ENCODE data around the gene TPH2. TPM values are rescaled to one million over a fixed set of nuclear protein-coding genes. Genes with fewer than 3 reads are reported as not detected.

Gene TPH2
- polyA plus RNA-seq, 3 donors, result not detected

DNA sequence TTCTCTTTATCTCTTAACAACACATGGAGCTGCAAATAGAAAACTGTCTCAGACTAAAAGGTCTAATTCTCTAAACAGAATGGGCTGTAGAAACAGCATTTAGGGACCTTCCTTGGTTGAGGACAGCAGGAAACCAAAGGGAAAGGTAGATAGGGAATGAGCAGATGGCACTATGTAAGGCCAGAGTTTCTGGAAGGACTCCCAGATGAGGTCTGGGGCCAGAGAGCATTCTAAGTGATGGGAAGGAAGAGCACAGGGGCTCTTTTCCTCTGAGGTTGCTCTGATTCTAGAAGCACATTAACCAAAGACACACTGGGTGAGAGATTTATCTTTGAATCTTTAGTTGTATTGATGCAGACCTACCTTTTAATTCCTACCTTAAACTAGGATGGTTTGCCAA, 79.4 kb downstream of the TPH2 start:
- Mint-ChIP-seq H3K9me3 (peaks cover 0 to 2% (median 0%) of the 10 kb centered on the region in 7 donors), H3K27me3 (ENCODE audit: low read depth in 3 of 3) (peaks cover 0 to 6% (median 5%) of the 10 kb centered on the region in 3 donors), H3K36me3 (no peaks in the 10 kb centered on the region), H3K4me1 (peaks cover 7% of the 10 kb centered on the region), H3K4me3 (no peak overlapping the region), H3K27ac (no peak overlapping the region)
- intact Hi-C loops (cut with micrococcal nuclease), result no loop called here
- H3K79me2 ChIP-seq (ENCODE audit: insufficient read depth, low read length), result no peaks in the 10 kb centered on the region
- no peaks in the 10 kb centered on the region for H3K36me3 ChIP-seq (replicated peaks in 1 of 2; ENCODE audit: control insufficient read depth in 1 of 2, insufficient read depth in 2 of 2, low read length in 2 of 2)
- H3K4me1 ChIP-seq (ENCODE audit: control insufficient read depth in 1 of 2, insufficient read depth in 2 of 2, low read length in 2 of 2), result peaks cover 5 to 8% of the 10 kb centered on the region in 2 donors
- H2AFZ ChIP-seq (ENCODE audit: insufficient read depth, low read depth, low read length, poor library complexity, severe bottlenecking), result no peak overlapping the region
- TF ChIP-seq, protein P1, sequence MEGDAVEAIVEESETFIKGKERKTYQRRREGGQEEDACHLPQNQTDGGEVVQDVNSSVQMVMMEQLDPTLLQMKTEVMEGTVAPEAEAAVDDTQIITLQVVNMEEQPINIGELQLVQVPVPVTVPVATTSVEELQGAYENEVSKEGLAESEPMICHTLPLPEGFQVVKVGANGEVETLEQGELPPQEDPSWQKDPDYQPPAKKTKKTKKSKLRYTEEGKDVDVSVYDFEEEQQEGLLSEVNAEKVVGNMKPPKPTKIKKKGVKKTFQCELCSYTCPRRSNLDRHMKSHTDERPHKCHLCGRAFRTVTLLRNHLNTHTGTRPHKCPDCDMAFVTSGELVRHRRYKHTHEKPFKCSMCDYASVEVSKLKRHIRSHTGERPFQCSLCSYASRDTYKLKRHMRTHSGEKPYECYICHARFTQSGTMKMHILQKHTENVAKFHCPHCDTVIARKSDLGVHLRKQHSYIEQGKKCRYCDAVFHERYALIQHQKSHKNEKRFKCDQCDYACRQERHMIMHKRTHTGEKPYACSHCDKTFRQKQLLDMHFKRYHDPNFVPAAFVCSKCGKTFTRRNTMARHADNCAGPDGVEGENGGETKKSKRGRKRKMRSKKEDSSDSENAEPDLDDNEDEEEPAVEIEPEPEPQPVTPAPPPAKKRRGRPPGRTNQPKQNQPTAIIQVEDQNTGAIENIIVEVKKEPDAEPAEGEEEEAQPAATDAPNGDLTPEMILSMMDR (IDR thresholded peaks at IDR 0.05), result no peak
- H3K9ac ChIP-seq (ENCODE audit: insufficient read depth, low read length, poor library complexity, severe bottlenecking), result no peak overlapping the region
- no peak for DNase-seq
- no peak overlapping the region for H3K4me3 ChIP-seq (replicated peaks in 1 of 3; ENCODE audit: low read depth in 2 of 3, low read length in 3 of 3)
- peaks cover 0 to 5% of the 10 kb centered on the region in 2 donors for H3K27me3 ChIP-seq (ENCODE audit: control insufficient read depth in 2 of 2, insufficient read depth in 2 of 2, low read length in 2 of 2)
- no peak overlapping the region for H3K4me2 ChIP-seq (replicated peaks; ENCODE audit: extremely low read depth, low read length, poor library complexity, severe bottlenecking)
- no peak overlapping the region for H3K27ac ChIP-seq (ENCODE audit: low read depth in 1 of 2, low read length in 2 of 2)
- H3K9me3 ChIP-seq (replicated peaks in 1 of 2; ENCODE audit: control insufficient read depth in 1 of 2, insufficient read depth in 1 of 2, low read length in 2 of 2), result no peaks in the 10 kb centered on the region
- H4K20me1 ChIP-seq (ENCODE audit: insufficient read depth, low read length), result no peaks in the 10 kb centered on the region

DNA sequence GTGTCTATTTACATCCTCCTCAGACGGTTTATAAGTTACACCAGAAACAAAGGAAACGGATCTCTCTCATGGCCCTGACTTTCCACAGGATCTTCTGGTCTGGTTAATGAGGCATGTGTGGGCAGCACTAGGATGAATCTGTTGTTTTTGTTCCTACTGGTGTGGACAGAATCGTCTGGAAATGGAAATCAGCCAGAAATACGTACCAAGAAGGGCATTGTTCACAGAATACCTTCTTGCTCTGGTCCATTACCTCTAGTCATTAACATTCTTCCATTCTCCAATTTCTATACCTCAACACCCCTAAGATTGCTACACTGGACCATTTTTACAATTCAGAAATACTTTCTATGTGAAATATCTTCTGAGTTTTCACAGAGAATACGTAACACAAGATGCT, 86.0 kb downstream of the TPH2 start:
- H2AFZ ChIP-seq (ENCODE audit: insufficient read depth, low read depth, low read length, poor library complexity, severe bottlenecking), result no peak overlapping the region

More for the DNA sequence above, 86.0 kb downstream of the TPH2 start:
- H3K9ac ChIP-seq (ENCODE audit: insufficient read depth, low read length, poor library complexity, severe bottlenecking), result no peak overlapping the region
- DNase-seq, result no peak
- WGBS (ENCODE audit: insufficient coverage), result 81% methylated on average over 3 of the region's 5 CpGs
- H3K27ac ChIP-seq (ENCODE audit: low read depth in 1 of 2, low read length in 2 of 2), result no peak overlapping the region
- H3K27me3 ChIP-seq (ENCODE audit: control insufficient read depth in 2 of 2, insufficient read depth in 2 of 2, low read length in 2 of 2), result no peaks in the 10 kb centered on the region
- no peaks in the 10 kb centered on the region for H3K79me2 ChIP-seq (ENCODE audit: insufficient read depth, low read length)
- H3K4me1 Mint-ChIP-seq, result no peaks in the 10 kb centered on the region
- H3K4me2 ChIP-seq (replicated peaks; ENCODE audit: extremely low read depth, low read length, poor library complexity, severe bottlenecking), result no peak overlapping the region
- H3K9me3 Mint-ChIP-seq, result peaks cover 0 to 4% (median 0%) of the 10 kb centered on the region in 7 donors
- no peak overlapping the region for H3K4me3 Mint-ChIP-seq
- peaks cover 0 to 2% (median 2%) of the 10 kb centered on the region in 3 donors for H3K27me3 Mint-ChIP-seq (ENCODE audit: low read depth in 3 of 3)
- no peaks in the 10 kb centered on the region for H3K9me3 ChIP-seq (replicated peaks in 1 of 2; ENCODE audit: control insufficient read depth in 1 of 2, insufficient read depth in 1 of 2, low read length in 2 of 2)
- intact Hi-C loops (cut with micrococcal nuclease), result no loop called here
- no peak overlapping the region for H3K27ac Mint-ChIP-seq
- TF ChIP-seq, protein P1 (IDR thresholded peaks at IDR 0.05), result no peak
- H3K36me3 Mint-ChIP-seq, result no peaks in the 10 kb centered on the region
- H3K36me3 ChIP-seq (replicated peaks in 1 of 2; ENCODE audit: control insufficient read depth in 1 of 2, insufficient read depth in 2 of 2, low read length in 2 of 2), result no peaks in the 10 kb centered on the region
- H3K4me1 ChIP-seq (ENCODE audit: control insufficient read depth in 1 of 2, insufficient read depth in 2 of 2, low read length in 2 of 2), result no peaks in the 10 kb centered on the region
- H3K4me3 ChIP-seq (replicated peaks in 1 of 3; ENCODE audit: low read depth in 2 of 3, low read length in 3 of 3), result no peak overlapping the region
- H4K20me1 ChIP-seq (ENCODE audit: insufficient read depth, low read length), result no peaks in the 10 kb centered on the region

All from CD14-positive monocyte (primary cell).